IPS DF 4.7 (cell line): ENCODE measurements around the gene COL13A1.

Experiments
- DNase-seq: peaks from one replicate; pipeline ENCODE4 v3.0.0-alpha.2; 2013; ENCODE audit warnings: low spot score; ENCODE audit errors: extremely low read depth

The COL13A1 gene

DNA sequence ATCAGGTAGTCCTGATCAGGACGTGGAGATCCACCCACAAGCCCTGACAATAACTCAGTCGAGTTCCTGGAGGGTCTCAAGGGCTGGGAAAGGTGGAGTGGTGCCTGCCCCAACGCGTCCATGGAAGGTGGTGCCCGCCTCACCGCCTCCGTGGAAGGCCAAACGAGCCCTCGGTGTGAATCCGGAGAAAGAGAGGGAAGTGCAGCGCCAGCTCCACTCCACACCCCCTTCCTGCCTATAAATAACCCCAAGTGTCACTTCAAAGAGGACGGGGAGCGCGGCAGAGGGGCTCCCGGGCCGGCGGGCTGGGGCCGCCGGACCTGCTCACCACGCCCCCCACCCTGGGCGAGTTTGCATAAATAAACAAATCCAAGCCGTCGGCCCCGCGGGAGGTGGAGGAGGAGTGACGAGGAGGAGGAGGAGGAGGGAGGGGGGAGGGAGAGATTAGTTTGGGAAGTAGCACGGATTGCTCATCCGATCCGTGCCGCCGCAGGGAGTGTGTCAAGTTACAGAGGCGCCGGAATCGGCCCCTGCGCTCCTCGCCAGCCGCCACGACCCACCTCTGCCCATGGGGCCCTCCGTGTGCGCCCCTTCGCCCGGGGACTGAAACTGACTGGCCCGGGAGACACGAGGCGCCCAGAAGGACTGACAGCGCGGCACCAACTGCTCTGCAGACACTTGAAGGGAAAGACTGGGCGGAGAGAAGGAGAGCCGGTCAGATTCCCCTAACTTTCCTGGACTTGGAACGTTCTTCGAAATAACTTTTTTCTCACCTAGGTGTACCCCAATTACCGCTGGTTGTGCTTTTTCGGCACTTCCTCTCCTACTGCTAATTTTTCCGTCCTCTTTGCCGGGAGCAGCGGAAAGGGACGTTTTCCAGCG lies at the start of gene COL13A1:
Gene COL13A1 (plus strand): TSS at position 473 of the 882 bp plus-strand sequence. CDS start 518 bp downstream, outside the sequence.
- DNase-seq: peak; percentile 75

DNA sequence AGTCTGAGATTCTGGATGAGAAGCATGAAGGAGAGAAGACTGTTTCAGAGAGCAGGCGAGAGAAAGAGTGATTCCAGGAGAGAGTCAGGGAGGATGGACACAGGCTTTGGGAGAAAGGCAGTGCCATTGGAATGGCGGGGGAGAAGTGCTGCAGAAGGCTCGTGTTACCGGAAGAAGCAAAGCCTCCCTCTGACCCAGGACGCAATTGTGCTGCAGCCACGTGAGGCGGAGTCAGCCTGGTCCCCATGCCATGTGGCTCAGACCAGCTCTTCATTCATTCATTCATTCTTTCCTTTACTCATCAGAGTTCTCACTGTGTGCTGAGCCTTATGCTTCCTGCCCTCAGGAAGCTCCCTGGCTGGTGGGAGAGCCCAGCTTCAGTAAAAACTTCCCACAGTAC lies 49.2 kb upstream of the COL13A1 start:
- DNase-seq: no peak

DNA sequence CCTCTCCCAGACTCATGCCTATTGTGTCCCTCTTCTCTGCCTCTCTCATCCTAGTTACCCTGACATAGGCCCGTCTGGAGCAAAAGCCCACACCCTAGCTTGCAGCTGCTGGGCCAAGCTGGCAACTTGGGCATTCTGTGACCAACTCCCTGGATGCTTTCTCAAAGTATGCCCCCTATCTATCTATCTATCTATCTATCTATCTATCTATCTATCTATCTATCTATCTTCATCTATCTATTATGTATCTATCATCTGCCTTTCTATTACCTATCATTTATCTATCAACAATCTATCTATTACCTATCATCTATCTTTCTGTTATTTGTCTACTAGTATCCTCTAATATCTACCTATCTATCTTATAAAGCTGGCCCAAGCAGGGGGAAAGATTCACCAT lies 45.4 kb upstream of the COL13A1 start:
- no peak for DNase-seq

DNA sequence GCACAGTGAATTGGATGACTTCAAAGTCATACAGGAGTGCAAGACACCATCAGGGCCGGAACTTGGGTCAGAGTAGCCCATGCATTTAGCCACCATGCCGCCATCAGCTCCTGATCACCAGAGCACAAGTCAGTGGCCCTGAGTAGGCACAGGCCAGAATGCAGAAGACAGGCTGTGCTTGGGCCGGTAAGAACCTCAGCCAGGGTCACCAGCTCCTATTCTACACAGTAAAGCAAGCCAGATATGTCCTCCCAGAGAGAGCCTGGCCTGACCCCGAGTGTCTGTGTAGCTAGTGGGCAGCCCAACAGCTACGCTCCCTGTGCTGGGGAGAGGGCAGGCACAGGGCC lies 44.5 kb upstream of the COL13A1 start:
- DNase-seq: no peak

DNA sequence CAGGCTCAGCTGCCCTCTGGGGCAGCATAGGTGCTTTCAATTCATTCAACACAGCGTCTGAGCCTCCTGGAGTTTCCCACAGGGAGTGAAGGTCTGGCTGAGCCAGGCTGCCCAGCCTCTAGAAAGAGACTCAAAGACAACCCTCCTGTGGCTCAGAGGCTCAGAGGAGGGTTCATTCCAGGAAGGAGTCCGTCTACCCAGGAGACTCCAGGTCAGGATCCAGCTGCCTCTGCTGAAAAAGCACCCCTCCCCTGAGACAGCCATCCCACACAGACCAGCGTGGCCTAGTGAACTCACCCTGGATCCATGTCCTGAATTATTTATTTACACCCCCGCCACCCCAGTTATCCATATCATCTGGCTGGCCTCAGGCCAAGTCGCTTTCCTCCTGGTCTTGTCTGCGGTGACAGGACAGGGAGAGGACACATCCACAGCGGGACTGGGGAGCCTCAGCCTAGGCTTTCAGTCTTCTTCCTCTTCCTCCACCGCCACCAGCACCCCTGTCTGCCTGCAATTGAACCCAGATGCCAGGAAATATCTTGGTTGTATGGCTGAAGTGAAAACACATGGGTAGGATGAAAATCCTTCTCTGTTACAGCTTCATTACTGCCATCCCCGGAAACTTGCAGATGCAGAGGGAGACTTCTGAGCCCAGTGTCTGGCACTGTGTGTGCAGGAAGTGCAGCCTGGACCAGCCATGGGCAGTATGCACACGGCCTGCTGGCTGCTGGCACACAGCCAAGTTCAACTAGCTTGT lies 44.0 kb upstream of the COL13A1 start:
- DNase-seq: no peak

DNA sequence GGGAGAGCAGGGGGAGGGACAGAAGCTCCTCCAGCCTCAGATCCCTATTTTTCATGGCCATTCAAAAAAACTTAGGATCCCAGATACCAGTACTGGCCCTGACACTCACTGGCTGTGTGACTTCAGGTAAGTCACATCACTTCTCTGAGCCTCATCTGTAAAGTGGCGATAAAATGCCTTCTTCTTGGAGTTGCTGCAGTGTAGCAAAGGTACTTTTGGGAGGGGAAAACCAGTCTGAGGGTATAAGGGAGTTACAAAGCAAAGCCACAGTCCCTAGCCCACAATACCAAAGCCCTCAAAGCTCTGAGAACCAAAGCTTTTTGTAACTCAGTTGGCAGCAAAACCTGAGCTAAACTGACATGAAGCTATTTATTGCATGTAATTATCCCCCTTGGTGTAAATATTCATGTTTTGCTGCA lies 43.4 kb upstream of the COL13A1 start:
- DNase-seq: no peak

DNA sequence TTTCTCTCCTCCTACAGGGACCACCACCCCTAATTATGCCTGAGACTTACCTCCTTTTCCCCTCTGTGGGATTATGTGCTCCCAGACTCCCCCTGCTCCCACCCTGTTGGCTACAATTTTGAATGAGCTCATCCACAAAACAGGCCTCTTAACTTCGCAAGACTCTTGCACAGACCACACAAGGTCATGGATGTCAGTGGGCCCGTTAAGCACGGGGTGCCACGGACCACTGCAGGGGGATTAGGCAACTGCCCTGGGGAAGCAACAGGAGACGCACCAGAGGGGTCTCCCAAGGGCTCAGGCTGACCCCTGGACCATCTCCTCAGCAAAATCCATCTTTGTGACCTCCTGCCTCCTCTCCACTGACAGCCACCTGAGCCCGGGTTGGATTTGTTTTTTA lies 42.1 kb upstream of the COL13A1 start:
- no peak for DNase-seq

DNA sequence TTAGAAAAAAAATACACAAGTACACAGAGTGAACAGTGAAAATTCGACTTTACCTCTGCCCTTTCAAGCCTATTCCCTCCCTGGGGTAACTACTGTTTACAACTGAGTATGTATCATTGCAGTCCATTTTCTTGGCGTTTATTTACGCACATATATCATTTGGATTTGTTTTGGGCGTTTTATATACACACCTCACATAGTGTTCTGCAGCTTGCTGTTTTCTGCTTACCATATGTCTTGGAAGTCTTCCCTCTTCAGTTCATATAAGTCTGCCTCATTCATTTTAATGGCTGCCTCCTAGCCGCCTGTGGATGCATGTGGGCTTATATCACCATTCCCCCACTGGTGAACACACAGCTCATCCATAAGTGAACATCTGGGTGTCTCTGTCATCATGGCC lies 41.6 kb upstream of the COL13A1 start:
- no peak for DNase-seq

DNA sequence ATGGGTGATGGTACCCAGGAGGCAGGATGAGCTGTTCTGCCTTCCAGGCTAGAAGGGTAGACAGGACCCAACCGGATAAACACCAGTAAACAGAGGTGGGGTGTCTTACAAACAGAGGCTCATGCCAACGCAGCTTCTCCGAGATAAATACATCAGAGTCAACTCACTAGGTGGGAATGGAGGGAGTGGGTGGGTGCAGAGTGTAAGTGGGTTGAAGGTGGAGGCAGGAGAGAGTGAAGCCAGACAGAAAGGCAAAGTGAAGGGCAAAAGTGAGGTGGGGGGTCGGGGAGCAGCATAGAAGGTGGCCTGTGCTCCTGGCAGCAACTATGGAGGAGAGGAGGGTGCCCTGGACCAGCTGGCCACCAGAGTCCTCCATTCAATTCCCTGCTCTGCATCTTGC lies 40.4 kb upstream of the COL13A1 start:
- no peak for DNase-seq

DNA sequence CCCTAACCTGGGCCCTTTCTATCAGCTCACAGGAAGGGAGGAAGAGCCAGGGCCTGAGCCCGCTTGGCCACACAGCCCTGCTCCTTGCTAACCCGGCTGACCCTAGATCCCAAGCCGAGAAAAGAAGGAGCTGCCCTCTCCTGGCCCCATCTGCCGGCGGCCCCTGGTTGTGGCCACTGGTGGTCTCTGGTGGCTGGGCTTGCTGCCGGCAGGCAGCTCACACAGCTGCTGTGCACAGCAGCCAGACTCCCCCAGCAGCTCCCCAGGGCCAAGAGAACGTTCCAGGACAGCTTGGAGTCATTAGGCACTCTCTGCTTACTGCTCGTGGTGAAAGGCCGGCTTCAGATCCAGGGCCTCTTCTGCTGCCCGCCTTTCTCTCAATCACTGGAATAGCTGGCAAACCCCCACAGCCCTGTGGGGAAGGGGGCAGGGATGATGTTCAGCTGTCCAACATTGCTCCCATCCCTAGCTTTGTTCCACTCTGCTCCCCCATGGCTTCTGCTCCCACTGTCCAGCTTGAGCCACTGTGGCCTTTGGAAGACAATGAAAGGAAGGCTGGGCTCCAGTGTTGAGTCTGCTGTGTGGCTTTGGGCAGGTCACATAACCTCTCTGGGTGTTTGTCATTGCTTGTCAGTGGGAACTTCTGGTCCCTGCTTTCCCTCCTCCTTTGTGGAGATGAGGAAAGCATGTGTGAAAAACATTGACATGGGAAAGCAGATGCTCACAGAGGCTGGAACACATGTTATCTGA lies 35.4 kb upstream of the COL13A1 start:
- DNase-seq: no peak

DNA sequence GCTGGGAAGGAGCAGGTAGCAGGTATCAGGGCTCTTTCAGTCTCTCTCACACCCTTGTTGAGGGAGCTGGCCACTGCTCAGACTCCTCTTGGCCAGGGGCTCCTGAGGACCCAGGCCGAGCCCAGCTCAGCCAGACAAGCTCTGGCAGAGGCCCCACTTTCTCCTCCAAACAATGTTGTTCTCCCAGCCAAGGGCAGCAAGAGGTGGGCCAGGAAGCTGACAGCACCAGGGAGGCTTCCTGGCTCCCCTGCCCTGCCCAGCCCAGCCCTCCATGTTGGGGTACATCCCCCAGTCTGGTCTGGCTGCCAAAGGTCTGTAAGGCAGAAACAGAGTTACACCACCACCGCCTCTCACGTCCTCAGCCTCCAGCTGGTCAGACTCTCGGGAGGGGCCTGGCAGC lies 33.9 kb upstream of the COL13A1 start:
- no peak for DNase-seq

DNA sequence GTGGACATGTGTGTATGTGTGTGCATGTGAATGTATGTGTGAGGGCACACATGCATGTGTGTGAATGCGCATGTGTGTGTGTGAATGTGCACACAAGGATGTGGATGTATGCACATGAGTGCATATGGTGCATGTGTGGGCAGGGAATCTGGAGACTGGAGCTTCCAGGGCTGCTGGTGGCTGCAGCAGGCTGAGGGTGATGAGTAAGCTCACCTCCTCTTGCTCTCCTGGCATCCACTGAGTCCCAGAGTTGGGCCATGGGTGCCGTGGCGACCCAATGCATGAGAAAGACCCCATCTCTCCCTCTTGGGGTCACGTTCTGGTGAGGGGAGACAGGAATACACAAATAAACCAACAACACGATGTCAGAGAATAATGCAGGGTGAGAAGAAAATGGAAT lies 33.3 kb upstream of the COL13A1 start:
- DNase-seq: no peak

DNA sequence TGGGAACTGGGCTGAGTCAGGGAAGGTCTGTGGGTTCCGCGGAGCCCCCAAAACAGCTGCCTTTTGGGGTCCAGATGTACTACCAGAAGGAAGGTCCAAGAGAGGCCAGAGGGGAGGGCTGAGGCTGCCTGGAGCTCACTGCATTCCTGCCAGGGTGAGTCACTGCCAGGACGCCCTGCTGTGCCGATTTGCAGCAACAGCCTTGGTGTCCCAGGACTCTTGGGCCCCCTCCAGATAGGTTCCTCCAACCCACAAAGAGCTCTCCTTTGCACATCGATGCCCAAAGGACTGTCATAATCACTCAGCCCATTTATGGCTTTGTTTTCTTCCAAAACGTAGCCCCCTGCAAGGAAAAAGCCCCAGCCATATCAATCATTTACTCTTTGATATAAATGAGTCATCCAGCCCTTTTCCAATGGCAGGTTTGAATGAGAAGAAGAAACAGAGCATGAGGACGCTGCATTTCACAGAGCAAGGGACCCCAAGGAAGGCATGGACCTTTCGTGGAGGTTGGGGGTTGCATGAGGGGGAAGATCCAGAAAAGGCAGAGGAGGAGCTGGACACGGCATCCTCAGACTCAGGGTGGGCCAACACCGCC lies 32.2 kb upstream of the COL13A1 start:
- peak; percentile 36 for DNase-seq

DNA sequence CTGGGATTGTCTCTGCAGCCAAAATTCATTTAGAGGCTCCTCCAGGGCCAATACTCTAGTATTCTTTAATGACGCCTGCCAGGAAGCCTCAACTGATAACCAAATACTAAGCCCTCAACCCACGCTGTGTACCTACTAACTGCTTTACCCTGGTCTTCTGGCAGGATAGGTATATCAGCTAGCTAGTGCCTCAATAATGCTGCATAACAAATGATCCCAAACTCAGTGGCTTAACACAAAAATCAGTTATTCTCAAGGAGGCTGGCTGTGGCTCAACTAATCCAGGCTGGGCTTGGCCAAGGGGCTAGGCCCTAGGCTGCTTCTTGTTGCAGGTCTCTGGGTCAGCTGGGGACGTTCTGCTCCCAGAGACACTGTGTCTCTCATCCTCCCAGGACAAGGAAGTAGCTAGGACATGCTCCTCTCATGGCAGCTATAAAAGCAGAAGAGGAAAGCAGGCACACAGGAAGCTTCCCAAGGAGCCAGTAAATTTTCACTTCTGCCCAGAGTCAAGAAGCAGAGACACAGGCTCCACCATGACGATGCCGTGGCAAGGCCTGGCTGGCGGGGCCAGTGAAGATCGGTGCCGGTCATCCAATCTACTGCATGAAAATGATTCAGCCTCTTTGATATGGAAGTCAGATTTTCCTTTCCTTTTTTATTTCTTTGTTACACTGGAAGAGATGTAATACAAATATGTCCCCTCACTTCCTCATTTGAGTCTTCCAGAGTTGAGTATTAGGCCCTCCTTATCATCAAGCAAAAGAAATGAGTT lies 28.6 kb upstream of the COL13A1 start:
- DNase-seq: no peak

DNA sequence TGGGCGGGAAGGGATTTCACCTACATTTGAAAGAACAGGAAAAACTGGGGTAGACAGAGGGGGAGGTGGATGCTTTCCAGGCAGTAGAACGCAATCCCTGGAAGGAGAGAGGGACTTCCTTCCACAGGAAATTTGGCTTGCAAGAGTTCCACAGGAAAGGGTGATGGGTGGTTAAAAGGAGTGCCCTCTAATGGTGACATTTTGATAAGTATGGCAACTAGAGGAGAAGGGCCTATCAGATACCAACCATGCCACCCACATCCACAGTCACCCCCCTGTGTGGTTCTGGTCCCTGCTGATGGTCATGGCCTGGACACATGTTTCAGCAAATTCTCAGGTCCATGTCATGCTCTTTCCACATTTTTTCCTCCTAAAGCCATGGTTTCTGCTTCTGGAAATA lies 27.1 kb upstream of the COL13A1 start:
- DNase-seq: no peak

DNA sequence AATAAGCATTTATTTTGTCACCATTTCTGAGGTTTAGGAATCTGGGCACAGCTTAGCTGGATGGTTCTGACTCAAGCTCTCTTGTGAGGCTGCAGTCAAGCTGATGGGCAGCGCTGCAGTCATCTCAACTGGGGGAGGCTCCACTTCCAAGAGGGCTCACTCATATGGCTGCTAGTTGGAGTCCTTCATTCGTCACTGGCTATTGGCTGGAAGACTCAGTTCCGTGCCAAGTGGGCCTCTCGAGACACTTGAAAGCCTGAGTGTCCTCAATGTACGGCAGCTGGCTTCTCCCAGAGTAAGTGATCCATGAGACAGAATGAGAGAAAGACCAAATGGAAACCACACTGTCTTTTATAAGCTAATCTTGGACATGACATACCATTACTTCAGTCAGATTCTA lies 21.6 kb upstream of the COL13A1 start:
- no peak for DNase-seq

DNA sequence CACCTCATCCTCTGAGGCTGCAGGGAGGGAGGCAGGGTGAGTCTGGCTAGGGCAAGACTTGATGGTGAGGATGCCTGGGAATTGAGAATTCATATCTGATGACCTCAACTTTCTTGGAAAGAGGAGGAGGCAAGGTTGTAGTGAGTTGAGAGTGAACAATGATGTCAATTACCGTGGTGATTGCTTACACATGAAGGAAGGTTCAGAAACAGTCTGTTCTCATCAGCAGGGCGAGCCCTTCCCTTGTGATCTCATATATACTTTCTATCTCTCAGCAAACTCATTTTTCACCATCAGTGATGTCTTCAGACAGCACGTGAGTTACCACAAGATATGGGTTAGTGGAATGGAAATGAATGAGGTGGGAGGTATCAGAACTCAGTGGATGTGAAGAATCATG lies 20.1 kb upstream of the COL13A1 start:
- DNase-seq: no peak

DNA sequence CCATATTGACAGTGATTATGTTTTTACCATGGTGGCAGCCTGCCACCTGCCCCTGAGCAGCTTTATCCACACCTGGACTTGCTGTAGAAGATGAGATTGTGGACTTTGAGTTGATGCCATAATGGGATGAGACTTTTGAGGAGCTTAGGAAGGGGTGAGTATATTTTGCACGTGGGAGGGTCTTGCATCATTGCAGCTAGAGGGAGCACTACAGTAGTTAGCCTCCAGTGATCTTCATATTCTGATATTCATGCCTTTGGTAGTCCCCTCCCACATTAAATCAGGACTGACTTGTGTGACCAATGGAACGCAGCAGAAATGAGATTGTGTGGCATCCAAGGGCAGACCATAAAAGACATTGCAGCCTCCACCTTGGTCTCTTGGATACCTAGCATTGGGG lies 18.2 kb upstream of the COL13A1 start:
- DNase-seq: no peak

DNA sequence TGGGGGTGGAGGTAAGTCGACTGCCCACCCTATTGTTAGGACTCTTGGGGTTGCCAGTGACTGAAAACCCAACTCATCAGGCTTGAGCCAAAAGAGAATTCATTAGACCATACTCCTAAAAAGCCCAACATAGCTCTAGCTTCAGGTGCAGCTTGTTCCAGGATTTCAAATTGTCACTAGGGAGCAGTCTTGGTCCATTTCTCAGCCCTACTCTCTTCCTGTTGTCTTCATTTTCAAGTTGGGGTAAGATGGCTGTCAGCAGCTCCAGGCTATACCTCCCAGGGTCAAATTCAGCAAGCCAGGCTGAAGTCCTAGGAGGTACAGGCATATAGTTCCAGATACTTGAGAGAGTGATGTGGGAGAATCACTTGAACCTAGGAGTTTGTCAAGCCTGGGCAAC lies 14.9 kb upstream of the COL13A1 start:
- no peak for DNase-seq

DNA sequence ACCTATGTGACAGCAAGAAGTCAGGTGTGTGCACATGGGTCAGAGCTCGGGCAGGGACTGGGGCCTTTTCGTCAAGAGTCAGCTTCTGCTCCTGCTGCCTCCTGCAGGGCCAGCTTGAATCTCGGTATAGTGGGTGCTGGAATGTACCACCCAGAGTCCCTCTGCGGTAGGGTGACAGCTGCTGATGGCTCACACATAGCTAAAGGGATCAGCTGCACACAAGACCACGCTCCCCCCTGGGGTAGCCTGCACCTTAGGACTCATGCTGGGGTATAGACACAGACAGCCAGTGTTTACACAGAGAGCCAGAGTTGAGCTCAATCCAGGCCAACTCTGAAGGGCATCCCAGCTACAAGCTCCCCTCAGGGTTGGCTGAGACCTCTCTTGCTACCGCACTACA lies 14.0 kb upstream of the COL13A1 start:
- DNase-seq: no peak

DNA sequence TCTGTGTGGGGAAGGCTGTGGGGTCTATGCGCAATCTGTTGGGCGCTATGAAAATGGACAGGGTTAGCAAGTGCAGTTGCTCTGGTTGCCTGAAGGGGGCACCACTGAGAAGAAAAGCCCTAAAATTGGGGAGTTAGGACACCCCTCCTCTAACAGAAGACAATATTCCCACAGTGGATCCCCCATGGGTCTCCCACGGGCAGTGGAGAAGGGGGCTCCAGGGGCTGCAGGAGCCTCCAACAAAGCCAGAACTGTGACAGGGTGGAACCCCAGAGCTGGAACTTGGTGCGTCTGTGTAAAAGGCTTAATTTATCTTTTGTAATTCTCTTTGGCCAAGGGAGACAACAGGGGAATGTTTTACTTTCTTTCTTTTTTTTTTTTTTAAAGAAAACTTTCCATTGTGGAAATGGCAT lies 12.5 kb upstream of the COL13A1 start:
- no peak for DNase-seq
